ENCODE results near the gene ADARB2.
A peak's percentile ranks its signal among the peaks of the same experiment; 100 is the strongest.

Gene ADARB2

DNA sequence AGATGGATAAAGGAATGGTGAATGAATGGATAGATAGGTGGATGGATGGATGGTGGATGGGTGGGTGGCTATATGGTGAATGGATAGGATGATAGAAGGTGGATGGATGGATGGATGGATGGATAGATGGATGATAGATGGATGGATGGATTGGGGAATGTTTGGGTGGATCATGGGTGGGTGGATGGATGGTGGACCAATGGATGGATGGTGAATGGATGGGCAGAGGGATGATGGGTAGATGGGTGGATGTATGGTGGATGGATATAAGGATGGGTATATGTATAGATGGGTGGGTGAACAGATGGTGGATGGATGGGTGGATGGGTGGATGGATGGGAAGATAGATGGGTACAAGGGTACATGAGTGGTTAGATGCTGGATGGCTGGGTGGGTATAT, 322.4 kb downstream of the ADARB2 start:
- DNase-seq: no peak

DNA sequence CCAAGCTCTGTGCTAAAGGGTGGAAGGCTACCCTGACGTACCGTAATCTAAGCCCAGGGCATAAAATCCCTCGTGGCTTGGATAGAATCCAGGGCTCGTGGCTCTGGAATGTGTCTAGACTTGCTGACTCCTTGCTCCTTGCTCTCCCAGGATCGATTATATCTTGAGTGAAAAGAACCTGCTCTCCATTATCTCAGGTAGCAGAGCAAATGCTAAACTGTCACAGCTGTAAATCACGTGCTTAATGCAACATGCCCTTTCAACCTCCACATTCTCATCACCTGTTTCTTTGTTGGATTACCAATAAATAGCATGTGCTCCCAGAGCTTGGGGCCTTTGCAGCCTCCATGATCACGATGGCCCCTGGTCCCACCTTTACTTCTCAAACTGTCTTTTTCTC, 323.0 kb downstream of the ADARB2 start:
- DNase-seq: peak; percentile 1

DNA sequence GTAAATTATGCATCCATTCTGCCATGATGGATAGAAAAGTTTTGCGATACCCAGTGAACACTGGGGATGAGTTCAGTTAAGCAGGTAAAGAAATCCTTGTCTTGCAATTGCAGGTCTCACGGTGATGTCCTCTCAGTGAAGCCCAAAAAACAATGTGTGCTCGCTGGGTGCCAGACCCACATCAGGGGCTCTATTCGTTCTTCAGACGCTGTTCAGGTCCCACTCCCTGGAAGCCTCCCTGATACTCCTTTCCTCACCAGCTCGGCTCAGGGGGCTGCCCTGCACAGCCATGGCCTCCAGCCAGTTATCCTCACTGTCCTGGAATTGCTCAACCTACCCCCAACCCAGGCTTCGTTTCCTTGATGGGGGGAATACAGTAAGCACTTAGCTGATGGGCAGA, 323.5 kb downstream of the ADARB2 start:
- peak; percentile 1 for DNase-seq

DNA sequence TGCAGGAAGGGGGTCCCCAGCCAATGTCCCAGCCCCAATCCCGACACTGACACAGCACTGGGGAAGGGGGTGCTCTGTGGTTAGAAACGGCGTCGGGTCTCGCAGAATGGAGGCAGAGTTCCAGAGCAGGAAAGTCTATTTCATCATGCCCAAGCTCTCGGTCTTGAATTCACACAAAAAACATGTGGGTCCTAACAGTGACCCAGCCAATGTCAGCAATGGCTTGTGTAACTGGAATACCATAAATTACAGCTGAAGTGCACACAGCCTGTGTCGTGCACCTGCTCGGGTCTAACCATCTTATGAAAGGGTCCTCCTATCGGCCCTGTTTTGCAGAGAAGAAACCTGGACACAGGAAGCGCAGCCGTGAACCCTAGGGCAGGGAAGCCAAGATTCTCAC, 324.1 kb downstream of the ADARB2 start:
- peak; percentile 24 for DNase-seq

DNA sequence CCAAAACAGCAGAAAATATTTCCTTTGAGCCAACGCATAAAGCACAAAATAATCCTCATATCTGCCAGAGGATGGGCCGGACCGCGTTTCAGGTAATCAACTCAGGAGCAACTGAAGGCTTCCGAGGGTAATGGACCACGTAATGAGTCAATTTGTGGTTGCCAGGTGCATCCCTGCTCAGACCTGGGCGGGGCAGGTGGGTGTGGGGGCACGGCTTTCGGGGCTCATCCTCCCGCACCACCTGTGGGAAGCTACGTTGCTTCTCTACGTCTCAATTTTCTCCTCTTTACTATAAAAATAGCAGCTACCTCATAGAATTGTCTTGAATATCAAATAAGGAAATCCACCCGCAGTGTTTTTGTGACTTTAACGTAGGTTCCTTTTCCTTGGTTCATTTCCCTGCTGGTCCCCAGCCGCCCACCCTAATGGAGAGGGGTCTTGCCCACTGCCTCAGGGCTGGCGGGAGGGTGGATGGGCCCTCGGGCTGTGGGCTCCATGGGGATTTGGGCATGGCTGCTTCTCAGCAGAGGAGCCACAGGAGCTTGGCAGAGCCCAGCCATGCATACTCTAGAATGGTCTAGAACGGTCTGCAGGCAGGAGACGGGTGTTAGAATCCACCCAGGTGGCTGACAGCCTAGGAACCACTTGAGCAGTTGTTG, 324.7 kb downstream of the ADARB2 start:
- no peak for DNase-seq

DNA sequence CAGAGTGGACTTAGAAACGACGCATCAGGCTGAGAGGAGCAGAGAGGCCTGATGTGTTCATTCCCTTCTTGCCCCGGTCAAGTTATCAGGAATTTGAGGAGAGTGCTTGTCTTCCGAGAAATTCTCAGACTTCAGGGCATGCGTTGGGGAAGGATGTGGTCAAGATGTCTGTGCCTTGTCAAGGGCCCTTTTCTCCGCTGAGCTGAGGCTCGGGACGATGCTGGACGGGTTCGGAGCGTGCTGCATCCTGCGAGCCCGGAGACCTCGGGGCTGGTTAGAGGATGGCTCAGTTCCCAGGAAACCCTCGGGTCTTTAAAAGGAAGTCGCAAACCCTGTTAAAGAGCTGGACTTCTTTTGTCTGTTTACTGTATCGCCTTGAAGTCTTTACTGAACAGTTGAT, 325.4 kb downstream of the ADARB2 start:
- peak; percentile 17 for DNase-seq

DNA sequence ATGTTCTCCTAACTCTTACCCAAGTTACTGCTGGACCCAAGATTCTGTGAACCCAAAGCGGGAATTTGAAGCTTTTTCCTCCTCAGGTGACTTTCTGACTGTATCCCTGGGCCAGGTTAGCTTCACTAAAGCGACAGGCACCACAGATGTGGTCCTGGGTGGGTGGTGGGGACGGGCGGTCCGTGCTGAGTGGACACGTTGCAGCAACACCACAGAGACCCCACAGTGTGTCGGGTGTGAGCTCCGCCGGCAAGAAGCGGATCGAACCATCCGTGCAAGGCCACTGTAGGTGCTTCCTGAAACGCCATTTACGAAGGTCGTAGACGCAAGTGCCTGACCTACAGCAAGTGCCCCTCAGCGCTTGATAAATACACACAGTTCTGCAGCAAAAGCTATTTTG, 325.9 kb downstream of the ADARB2 start:
- peak; percentile 24 for DNase-seq

DNA sequence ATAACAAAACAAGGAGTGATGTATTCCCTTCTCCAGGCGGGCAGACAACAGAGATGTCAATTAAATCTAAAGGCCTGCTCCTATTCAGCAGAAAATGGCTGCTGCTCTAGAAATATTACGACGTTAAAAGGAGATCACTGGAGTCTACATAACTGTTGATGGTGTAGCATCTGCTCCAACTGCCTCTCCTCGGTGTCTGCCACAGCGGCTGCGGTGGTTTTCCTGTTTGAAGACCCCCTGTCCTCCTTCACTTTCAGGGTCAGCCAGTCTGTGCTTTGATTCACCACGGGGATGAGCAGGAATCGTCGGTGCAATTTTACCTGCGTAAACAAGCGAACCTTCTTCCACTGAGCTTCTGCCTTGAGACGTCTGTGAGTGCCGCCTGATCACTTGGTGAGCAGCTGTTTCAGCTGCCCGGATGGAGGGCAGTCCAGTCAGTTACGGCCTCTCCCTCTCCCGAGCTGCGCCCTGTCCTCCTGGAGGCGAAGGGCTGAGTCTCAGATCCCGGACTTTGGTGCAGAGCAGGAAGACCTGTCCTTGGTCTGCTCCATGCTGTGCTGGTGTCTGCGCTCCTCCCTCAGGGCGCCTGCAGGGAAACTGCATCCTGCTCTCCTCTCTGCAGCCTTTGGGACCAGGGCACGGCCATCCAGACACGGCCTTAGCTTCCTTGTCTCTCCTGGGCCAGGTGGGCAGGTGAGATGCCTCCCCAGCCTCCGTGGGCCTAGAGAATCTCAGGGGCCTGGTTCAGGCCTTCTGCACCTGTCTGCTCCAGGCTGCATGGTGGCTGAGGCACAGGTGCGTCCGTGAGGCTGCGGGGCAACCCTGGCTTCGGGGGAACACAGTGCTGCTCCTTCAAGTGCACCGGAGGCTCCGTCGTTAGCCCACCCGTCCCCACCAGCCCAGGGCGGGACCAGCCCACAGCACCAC, 326.6 kb downstream of the ADARB2 start:
- DNase-seq: peak; percentile 33

DNA sequence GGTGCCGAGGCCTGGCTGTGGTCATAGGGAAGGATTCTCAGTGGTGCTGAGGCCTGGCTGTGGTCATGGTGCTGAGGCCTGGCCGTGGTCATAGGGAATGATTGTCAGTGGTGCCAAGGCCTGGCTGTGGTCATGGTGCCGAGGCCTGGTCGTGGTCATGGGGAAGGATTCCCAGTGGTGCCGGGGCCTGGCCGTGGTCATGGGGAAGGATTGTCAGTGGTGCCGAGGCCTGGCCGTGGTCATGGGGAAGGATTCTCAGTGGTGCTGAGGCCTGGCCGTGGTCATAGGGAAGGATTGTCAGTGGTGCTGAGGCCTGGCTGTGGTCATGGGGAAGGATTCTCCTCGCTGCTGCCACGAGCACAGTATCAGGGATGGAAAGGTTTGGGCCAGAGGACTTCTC, 327.3 kb downstream of the ADARB2 start:
- DNase-seq: no peak

DNA sequence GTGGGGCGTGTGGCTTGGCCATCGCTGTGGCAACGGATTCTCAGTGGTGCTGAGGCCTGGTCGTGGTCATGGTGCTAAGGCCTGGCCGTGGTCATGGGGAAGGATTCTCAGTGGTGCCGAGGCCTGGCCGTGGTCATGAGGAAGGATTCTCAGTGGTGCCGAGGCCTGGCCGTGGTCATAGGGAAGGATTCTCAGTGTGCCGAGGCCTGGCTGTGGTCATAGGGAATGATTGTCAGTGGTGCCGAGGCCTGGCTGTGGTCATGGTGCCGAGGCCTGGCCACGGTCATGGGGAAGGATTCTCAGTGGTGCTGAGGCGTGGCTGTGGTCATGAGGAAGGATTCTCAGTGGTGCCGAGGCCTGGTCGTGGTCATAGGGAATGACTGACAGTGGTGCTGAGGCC, 327.9 kb downstream of the ADARB2 start:
- DNase-seq: no peak

DNA sequence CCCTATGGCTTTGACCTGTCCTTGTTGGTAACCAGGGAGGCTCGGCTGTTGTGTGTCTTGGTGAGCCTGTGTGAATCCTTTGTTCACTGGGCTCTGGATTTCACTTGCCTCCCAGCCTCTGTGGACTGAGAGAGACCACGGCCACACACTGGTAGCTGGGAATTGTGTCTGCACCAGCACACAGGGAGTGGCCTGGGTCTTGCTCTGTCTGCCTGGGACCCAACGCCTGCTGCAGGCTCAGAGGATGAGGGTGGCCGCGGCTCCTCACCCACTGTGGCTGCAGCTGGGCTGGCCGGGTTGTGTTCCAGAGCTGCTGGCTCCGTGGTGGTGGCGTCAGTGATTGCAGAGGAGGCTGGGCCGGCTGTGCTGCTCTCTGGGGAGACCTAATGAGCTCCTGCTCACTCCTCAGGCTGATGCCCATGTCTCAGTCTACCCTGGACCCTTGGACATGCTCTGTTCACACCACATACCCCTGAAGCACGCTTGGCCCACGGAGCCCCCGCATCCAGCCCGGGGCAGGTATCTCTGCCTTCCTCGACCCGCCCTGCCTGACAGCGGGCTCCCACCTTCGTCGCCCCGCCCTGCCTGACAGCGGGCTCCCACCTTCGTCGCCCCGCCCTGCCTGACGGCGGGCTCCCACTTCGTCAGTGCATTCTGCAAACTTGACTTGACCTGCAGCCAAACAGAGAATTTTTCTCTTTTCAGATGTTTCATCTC, 328.5 kb downstream of the ADARB2 start:
- DNase-seq: peak; percentile 32

DNA sequence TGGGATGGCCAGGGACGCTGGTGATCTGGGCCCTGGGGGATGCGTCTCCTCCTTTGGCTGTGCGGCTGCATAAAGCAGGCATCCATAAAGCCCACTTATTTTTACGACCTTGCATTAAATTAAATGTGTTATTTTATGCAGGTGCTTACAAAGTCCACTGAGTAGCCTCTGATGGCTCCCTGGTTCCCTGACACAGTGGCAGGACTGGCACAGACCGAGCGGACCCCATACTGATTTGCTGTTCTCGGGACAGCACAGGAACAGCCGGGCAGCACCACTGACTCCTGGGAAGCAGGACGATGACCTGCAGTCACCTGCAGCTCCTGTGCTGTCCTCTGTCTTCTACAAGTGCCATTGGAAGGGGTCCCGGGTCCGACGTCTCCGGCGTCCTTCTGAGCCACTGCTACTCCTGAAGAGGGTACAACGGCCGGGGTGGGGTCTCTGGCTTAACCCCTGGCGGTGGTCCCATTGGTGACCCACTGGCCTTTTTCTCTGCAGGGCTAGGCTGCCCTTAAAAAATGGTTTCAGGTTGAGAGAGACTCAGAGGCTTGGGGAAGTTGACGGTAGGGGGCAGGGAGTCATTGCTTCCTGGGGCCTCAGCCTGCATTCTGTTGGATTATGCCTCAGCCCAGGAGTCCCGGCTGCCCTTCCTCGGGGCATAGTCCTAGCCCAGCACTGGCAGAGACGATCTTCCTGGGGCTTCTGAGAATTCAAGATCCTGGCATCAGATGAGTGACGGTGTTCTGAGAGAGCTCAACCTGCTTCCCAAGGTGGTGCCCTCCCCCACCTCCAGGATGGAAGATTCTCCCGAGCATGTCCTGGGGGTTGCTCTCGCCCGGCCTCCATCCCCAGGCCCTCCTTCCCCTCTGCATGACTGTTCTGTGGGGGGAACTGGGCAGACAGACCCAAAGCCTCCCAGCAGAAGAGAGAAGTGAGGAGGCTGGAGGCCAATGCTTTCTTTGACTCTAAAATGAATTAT, 330.1 kb downstream of the ADARB2 start:
- DNase-seq: peak; percentile 32

DNA sequence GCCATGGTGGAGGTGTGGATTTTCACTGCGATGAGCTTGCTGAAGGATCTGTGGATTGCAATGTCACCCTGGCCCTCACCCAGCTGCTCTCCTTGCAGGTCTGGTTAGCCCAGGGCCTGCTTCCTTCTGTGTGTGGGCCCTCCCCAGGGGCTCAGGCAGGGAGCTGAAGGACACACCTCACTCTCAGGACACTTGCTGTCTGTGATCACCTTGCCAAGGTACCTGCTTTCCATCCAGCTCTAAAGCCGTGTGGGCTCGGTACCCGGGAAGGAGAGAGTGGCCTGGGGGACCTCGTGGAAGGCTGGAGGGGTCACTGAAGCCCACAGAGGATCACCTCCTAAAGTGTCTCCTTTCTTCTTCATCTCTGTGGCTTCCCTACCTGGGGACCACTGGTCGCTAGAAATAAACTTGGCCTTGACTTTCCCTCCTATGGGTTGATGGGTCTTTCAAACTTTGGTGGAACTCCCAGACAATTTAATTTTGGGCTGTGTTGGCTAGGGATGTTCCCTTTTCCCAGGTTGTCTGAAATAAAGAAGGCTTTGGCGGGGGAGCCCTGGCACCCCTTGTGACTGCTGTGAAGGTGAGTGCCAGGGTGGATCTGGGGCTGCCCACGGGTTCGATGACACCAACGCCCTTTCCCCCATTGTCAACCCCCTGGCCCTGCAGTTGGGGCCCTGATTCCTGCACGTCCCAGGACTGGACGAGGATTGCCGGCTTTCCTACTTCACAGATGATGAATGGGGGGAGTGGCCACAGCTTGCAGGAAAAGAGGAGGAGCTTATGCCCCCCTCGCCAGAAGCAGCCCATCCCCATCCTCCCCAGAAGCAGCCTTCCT, 331.0 kb downstream of the ADARB2 start:
- peak; percentile 24 for DNase-seq

DNA sequence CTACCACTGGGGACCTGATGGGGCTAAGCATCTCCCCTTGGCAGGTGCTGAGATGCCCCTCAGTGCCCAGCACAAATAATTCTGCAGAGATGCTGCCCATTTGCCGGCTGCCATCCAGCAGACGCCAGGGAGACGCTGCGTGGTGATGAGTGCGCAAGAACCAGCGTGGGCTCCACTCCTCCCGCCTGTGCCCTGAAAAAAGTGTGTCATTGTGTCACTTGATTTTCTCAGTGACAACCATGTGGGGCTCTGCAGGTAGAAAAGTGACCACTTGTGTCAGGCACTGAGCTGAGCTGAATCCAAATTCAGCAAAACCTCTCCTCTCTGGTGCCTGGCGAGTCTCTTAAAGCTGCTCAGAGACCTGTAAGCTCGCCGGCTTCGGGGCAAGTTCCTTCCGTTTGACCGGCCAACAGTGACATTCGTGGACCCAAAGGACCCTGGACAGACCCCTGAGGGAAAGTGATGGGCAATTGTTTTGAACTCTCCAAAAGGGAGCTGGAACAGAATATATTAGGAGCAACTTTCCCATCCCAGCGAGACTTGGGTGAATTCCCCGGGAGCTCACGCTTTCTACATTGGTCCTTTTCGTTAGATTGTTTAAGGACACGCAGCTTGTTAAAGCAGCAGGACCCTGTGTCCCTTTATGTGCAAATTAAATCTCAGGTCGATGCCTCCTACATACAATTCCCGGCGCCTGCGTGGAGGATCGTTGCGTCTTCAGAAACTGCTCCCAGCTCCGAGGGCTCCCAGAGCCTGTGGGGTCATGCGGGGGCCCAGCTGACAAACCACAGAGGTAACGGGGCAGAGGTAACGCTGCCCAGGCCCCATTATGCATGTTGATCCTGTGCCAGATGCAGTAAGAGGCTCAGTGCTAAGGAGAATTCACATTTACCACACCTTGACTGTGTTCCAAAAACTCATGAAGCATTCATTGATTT, 332.7 kb downstream of the ADARB2 start:
- DNase-seq: peak; percentile 38

DNA sequence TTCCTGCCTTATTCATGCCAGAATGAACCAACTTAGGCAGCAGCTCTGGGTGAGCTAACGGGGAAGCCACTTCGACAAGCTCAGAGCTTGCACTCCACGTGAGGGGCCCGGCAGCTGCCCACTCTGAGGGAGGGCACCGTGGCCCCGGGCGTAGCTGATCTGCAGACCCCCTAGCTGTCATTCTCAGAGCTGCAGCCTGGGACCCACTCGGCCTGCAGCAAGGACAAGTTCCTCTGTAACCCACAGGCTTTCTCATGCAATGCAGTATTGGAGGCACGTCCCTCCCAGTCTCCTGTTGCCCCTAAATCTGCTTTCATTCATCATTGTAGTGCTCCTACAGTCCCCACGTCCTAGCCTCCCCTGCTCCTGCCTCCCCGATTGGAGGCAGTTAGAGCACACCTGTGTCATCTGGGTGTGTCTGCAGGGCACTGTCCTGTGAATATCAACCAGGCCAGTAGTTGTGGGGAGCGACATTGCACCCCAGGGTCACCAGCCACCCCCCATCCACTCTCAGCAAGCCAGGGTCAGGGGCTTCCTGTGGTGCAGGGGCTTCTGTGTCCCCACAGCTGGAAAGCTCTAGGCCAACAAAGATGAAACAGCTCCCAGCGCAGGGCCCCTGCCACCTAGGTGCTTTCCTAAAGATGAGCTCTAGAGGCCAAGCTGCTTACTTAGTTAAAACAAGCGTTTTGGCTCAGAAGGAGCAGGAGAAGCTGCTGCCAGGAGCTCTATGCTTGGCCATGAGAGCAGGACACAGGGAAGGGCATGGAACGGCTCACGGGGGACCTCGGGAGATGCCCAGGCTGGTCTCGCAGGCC, 333.6 kb downstream of the ADARB2 start:
- peak; percentile 42 for DNase-seq

DNA sequence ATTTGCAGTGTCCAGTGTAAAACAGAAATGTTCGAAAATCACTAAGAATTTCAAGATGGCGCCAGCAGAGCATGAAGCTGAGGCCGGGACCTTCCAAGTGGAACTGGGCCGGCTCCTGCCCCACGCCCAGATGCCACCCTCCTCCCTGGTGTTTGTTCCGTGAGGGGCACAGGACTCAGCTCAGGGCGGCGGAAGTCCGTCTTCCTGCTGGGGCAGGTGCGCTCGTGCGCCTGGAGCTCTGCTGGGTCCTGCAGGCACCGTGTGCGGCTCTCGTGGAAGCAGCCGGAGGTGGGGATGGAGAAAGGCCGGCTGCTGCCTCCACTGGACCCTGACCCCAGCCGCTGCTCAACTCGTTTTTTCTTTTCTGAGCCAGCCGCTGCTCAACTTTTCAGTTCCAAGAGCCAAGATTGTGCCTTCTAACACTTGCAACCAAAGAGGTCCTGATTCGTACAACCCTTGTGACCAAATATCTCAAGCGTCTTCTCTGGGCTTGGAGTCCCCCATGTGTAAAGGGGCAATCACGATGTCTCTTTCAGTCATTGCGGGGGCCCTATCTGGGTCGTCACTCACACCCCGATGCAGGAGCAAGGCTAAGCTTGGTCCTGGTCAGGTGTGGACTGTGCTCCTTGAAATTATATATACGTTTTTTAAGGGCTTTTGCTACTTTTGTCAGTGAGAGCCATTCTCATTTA, 334.4 kb downstream of the ADARB2 start:
- DNase-seq: peak; percentile 17

DNA sequence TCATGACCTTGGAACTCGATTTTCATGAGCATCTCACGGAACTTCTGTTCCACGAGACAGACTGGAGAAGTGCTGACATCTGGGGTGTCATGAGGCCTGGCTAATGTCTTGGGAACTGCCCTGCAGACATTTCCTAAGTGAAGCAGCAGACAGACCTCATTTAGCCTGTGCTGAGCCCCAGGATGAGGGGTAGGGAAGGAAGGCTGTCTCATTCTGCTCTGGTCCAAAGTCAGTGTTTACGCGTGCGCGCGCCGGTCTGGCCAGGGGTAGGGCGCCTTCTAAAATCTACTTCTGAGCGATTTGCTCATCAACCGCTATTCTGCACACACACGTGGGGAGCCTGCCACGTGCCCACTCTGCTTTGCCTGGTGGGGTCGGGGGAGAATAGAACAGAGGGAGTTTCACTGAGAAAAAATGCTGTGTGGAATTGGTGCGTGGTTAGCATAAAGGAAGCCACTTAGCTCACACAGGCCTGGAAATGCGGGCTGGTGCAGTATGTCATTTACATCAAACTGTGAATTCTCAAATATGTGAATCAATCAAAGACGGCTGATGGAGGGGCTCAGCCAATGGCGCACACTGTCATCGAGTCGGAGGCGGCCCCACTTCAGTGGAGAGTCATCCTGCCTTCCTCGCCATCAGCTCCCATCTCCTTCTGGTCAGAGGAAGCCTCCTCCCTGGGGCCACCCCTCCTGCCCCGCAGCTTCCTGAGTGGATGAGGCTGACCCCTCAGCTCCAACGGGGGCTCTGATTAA, 335.1 kb downstream of the ADARB2 start:
- DNase-seq: peak; percentile 5

Data from activated CD8-positive, alpha-beta memory T cell treated with anti-CD3 and anti-CD28 coated beads for 24 hours (primary cell).